Activated CD8-positive, alpha-beta memory T cell treated with anti-CD3 and anti-CD28 coated beads, Interleukin-2, amount 50 U/mL, for 24 hours (primary cell): Measurements from ENCODE around the gene ST6GALNAC4.
A peak's percentile ranks its signal among the peaks of the same experiment; 100 is the strongest.

Experiments used
- DNase-seq: peaks from one replicate; pipeline ENCODE4 v3.0.0-alpha.2; 2020; ENCODE audit errors: extremely low read depth

Gene ST6GALNAC4

DNA sequence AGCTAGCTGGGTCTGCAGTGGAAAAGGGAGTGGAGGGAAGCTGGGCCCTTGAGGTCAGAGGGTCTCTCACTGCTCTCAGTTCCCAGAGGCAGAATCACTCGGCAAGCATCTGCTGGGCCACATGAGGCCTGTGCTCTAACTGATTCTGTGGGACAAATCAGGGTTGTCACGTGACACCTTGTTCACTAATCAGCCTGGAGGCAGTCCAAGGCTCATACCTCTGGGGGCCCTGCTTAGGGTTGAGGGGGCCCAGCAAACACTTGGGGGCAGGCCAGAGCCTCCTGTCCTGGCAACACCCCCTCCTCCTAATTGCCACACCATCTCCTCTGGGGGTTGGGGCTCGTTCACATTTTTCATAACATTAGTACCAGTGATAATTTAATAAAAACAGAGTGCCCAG lies 29.9 kb upstream of the ST6GALNAC4 start:
- no peak for DNase-seq

DNA sequence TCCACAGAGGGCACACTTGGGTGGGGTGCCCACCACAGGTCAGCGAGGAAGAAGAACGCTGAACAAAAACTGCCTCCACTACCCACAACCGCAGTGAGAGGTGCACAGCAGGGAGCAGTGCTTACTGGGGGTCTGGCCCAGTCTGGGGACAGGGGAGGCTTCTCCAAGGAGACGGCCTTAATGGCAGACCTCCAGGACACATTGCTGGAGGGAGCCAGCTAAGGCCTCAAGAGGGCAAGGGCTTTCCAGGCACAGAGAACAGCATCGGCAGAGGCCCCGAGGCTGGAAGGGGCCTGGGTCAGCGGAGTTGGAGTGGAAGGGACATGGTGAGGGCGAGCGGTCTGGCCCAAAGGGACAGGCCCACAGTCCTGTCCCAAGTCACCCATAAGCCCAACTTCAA lies 29.1 kb upstream of the ST6GALNAC4 start:
- DNase-seq: no peak

DNA sequence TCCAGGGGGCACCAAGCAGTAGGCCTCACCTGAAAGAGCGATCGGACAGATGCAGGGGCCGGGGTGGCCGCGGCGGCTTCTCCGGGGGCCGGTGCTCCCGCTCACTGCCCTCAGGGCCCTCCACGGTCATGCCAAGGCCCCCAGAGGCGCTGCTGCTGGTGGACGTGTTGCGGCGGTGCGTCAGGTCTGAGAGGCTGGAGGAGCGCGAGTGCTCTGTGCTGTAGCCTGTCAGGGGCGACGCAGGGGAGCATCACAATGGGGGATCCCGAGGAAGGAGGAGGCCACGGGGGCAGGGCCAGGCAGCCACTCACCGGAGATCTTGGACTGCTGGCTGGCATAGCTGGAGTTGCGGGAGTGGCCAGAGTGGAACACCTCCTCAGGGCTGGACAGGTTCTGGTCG lies 28.5 kb upstream of the ST6GALNAC4 start:
- no peak for DNase-seq

DNA sequence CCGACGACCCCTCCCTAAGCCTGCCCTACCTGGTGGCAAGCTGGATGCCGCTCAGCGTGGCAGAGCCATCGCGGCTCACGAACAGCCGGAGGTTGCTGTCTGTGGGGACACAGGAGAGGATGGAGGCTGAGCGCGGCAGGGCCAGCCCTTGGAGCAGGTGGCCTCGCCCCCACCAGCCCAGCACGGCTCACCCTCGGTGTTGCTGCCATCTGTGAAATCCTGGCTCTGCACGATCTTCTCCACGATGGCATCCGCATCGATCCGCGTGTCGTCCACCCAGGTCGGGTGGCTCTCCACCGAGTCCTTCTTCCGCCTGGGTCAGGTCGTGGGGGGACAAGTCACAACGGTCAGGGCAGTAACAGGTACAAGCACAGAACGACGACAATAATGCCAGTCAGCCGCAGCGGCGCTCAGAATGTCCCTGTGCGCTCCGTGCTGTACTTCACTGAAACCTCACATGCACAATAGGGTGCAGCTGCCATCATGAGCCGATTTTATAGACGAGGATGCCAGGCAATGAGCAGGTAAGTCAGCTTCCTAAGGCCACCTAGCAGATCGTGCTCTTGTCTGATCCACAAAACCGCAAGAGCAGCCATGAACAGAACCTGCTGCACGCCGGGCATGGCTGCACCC lies 27.9 kb upstream of the ST6GALNAC4 start:
- DNase-seq: no peak

DNA sequence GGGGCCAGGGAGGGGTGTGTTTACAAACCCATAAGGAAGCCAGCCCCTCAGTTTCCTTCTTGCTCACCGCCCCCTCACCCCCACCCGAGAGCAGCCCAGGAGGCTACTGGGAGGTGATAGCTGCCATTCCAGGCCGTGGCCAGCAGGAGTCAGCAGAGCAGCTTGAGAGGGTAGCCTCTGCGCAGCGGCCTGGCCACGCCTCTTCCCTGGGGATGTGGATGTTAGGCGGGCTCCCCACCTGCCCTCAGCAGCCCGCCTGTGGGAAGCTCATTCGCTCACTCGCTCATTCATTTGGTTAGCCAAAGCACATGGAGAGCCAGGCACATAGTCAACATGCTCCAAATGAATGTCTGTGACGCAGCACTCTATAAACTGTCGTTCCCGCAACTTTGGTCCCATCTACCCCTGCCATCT lies 26.9 kb upstream of the ST6GALNAC4 start:
- peak; percentile 60 for DNase-seq

DNA sequence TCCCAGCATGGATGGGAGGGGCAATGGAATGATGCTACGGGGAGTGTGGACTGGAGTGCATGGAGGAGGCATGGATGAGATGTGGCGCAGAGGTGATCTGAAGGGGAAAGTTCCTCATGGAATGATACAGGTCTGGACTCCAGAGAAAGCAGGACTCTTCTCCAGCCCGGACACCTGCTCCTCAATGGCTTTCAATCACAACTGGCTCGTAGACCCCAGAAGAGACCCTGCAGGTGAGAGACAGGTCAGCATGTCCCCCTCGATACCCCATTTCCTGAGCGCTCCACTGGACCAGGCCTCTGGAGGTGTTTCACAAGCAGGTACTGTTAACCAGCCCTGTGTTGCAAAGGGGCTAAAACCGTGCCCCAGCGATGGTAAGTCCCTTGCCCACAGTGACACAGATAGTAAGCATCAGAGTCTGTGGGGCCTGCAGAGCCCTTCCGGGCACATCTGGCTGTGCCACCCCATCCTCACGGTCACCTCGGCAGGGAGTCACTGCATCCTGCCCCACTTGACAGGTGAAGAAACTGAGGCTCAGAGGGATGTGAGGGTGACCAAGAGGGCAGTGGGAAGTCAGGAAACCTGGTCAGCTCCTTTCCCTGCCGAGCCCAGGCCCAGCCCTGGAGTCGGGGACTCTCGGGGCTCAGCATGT lies 26.3 kb upstream of the ST6GALNAC4 start:
- DNase-seq: no peak

DNA sequence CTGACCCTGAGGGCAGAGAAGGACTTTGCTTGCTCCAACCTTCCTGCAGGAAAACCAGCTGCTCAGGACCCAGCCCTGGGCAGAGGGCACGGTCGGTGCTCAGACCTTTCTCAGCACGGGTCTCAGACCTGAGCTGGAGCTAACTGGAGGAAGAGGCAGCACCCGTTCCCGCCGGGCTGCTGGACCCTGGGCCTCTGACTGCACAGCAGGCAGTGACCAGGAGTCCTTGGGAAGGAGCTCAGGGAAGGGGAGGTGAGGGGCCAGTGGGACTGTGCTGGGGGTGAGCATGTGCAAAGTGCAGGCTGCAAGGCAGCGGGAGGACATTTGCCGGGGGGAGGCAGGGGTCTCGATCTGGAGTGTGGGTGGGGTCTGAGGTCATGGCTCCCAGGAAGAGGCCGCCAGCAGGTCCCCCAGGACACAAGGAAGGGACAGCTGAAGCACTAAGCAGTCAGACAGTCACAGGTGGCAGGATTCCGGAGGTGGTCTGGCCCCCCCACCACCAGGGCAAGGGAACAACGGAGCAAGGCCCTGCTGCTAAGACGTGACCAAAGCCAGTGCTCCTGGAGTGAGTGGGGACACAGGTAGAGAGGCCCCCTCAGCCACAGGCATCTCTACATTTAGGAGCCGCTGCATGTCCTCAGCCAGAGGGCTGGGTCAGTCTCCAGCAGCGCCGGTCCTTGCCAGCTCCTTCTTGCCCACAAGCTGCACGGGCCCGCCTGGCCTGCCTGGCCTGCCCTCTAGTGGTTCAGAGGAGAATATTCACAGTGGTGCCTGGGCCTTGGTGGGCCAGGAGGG lies 25.6 kb upstream of the ST6GALNAC4 start:
- DNase-seq: no peak

DNA sequence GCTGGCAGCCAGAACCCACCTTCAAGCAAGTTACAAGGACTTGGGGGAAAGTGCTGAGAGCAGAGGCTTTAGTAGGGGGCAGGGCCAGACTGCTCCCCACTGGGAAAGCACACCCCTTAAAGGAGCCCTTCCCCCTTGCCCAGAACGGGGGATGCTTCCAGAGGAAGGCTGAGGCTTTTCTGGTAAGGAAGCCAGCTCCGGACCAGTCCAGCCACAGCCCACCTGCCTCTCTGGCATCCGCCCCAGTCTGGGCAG lies 25.0 kb upstream of the ST6GALNAC4 start:
- DNase-seq: no peak

DNA sequence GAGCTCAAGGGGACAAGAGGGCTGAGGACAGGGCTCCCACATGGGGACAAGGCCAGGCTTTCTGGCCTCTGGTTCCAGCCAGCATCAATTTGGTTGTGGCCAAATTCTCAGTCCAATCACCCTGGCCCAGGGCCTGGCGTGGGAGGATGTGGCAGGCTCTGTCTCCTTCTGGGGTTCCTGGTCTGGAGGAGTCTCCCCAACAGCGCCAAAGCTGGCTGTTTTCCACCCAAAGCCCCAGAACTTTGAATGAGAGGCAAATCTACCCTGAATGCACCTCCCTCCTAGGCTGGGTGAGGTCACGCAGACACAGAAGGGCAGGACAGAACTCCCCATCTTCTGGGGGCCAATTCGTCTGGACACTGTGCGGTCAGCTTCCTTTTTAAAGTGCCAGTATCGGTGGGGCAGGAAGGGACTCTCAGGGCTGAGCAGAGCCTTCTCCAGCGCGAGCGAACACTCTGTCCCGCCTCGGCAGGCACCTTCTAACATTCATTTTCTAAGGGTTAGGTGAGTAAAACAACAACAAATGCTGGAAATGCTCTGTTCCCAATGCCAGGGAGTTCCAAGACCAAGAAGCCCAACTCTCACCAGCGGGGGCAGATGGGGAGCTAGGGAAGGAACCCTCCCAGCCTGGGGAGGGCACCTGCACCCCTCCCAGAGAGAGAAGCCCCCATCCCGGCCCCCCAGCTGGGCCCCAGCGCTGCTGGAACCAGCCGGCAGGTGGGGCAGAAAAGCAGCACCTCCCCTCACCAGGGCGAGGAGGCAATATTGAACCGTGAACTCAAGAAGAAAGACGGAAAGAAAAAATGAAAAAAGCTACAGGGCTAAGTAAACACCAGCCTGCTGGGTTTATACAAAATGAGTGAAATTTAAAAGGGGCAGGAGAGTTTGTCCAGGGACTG lies 24.5 kb upstream of the ST6GALNAC4 start:
- DNase-seq: no peak

DNA sequence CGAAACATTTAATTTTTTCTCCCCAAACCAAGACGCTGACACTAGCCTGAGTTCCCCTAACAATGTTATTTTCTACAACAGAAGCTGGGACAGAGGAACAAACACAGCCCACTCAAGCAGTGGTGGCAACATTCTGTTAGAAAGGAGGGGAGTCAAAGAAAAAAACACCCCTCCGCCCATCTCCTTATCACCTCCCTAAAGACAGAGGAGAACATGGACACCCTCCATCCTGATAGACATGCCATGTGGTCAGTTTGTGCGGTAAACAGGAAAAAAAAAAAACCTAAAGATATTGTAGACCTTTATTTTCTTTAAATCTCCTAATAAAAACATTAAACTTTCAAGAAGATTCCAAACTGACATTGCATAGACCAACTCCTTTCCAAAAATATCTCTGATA lies 23.8 kb upstream of the ST6GALNAC4 start:
- DNase-seq: no peak

DNA sequence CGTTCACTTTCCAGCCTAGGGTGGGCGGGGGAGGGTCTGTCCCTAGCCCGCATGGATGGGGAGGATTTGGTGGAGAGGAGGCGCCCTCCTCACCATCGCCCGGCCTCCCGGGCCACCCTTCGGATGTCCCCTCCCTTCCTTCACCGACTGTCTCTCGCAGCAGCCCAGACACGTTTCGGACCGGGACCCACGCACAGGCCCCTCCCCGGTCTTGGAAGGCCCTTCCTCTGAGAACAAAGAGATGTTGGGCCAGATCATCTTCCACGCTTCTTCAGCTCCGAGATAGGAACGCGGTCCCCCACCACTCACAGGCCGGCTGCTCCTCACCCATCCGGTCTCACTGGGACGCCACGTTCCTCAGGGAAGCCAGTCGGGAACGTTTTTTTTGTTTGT lies 21.5 kb upstream of the ST6GALNAC4 start:
- no peak for DNase-seq

DNA sequence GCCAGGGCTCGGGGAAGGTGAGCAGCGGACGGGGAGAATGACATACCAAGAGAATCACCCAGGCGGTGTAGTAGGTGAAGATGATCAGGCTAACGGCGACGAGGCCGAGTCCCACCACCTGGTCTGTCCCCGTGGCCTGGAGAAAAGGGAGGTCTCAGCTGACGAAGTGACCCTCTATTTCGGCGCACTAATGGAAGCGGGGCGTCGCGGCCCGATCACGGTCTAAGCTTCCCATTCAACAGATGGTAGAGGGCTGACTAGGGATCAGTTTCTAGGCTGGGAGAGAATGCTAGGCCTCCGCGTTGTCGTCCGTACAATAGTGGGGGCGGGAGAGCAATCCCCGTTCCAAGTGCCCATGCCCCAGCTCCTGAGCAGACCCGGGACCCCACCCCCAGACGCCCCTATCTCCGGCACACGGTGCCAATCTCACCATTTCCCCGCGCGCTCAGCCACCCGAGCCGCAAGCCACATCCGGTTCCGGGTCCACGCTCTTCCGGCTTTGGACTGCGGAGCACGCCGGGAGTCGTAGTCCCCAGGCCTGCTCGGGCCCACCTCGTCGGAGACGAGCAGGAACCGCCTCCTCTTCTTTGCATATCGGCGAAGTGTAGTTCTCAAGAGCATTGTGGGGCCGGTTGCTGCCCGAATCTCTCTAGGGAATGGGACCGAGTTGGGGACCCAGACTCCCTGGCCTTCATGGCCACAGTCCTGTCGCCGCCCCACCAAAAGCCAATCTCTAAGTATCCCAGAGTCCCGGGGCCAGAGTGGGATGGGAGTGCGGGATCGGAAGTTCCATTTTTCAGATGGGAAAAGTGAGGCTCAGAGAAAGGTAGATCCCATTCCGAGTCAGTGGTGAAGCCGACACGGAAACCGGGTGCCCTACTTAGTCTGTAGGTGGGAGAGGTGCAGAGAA lies 20.8 kb upstream of the ST6GALNAC4 start, which contains the start of gene DPM2:
Gene DPM2, minus strand, starts transcription at position 467 of the 910 bp plus-strand sequence. Its CDS starts 34 bp downstream, at position 433.
- DNase-seq: peak; percentile 59

DNA sequence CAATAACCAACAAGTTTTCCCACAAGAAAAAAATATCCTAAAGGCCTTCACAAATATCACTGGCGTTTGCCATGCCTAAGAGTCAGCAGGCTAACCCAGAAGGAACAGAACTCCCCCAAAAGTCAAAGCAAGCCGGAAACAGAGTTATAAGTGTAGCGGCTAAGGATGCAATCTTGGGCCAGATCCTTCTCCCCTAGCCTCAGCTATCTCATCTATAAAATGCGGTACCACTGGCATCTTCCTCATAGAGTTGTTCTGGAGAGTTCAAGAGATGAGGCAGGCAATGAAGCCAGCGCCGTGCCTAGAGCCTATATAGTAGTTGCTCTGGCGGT lies 20.2 kb upstream of the ST6GALNAC4 start:
- no peak for DNase-seq

DNA sequence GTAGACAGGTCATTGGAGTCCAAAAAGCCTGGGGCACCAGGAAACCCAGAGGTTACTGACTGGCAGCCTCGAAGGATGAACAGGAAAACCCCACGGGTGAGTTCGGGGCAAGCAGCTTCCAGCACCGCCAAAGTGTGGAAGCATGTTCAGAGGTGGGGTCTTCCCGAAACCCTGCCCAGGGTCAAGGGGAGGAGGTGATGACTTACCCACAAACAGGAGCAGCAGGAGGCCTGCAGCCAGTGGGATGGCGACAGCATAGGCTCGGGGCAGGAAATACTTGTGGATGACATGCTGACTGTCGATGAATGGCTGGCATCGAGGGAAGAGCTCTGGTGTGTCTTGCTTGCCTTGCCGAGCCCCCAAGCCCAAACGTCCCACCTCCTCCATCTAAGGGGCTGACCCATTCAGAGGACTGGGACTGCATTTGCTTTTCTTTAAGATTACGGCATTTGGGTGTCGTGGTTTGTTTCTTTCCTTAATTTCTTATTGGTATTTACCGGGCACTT lies 19.6 kb upstream of the ST6GALNAC4 start:
- no peak for DNase-seq

DNA sequence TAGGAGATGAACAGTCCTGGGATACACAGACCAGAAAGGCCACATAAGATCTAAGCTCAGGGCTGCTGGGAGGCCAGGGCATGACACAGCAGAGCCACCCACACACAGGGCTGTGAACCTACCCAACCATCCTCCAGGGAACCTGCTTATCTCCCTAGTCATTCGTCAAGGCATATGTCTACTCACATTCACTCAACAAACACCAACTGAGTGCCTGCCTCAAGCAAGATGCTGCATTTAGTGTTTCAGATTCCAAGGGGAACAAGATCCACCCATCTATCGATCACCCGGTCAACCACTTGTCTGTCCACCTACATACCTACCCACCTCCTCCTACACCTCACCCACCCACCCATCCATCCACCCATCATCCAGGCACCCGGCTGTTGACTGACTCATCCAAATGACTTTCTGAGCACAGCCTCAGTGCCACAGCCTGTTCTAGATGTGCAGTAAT lies 19.0 kb upstream of the ST6GALNAC4 start:
- no peak for DNase-seq

DNA sequence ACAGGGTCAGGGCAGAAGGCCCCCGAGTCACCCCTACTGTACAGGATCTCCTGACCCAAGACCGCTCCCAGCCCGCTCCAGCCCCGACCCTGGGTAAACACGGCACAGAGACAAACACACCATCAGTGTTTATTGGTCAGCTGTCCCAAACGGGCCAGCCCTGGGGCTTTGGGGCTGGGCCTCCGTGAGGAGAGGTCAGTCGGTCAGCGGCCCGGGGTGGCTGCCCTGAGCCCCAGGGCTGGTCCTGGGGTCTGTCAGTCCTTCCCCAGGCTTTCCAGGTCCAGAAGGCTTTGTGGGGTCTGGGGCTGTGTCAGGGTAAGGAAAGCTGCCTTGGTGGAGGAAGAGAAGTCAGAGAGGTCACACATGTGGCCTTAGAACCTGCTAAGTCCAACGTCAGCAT lies 18.1 kb upstream of the ST6GALNAC4 start:
- no peak for DNase-seq

DNA sequence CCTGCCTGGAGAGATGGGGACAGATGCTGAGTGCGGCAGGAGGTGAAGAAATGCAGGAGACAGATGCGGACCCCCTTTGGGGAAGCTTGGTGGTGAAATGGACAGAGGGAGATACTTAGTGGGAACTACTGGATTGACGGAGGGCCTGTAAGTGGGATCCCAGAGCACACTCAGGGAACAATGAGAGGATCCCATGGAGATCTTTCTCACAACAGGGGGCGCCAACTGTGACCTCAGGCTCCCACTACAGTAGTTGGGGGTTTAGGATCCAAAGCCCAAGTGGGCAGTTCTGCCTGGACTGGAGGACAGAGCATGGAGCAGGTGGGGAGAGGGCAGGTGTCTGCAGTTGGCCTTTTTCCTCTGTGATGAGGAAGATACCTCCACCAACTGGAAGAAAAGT lies 17.4 kb upstream of the ST6GALNAC4 start:
- no peak for DNase-seq

DNA sequence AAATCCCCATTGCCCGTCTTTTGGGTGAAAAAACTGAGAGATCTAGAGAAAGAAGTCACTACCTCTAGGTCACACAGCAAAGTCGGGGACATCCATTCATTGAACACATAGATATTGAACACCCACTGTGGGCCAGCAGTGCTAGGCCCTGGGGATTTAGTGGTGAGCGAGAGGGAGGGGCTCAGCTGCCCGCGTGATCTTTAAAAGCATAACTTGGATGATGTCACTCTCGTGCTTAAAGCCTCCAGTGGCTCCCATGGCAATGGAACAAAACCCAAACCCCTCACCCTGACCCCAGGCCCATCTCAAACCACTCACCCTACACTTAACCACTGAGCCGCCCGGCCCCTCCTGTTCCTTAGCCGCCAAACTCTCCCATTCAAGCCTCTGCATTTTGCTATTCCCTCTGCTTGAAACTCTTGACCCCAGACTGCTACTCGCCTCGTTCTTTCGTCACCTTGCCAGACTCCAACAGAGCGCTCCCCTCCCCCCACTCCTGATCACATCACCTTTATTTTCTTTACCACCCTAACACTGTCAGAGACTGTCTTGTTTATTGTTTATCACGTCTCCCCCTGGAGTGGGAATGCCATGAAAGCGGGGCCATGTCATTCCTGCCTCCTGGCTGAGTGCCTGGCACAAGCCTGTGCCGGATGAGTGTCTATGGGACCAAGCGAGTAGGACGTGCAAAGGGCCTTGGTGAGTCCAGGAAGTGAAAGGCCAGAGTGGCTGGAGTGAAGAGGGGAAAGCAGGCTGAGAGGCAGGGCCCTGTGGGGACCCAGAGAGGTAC lies 14.4 kb upstream of the ST6GALNAC4 start:
- DNase-seq: no peak

DNA sequence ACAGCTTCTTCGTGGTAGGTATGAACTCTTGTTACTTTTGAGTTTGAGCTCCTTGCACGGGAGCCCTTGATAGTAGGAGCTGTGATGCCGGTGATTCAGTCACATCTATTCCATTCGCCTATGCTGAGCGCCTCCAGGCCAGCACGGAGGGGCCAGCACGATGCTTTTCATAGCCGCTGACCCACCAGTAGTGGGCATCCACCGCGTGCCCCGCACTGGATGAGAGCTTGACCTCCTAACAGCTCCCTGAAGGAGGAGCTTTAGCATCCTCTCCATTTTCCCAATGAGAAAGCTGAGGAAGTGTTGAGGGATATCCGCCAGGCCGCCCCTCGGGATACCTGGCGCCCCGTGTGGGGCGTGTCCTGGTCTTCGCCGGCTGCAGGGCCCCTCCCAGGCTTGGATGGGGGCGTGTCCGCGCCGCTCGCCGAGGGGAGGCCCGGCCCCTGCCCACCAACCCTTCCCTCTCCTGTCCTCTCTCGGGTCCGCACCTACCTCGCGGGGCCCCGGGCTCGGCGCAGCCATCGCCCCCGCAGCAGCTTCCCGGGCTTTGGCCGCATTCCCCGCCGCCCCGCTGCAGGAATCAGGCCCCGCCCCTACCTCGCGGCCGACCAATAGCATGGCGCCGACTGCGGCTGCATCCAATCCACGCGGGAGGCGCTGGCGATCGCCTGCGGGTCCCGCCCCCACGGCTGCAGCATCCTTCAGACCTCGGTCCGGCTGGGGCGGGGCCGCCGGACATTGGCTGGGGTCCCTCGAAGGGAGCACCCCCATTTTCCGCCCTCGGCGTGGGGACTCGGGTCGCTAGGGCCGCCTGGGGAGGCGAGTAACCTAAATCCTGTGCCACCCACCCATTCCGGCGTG lies 13.6 kb upstream of the ST6GALNAC4 start, which contains the start of gene PIP5KL1:
Gene PIP5KL1, minus strand, starts transcription at position 547 of the 861 bp plus-strand sequence. Its CDS starts 25 bp downstream, at position 522.
- DNase-seq: no peak
